ENCODE results near the gene NABP2. TPM values are rescaled to one million over a fixed set of nuclear protein-coding genes. Genes with fewer than 3 reads are reported as not detected.

The NABP2 gene
- total and polyA plus RNA-seq, 2 experiments from 2014 or later, result 25.5 to 27.8 TPM

DNA sequence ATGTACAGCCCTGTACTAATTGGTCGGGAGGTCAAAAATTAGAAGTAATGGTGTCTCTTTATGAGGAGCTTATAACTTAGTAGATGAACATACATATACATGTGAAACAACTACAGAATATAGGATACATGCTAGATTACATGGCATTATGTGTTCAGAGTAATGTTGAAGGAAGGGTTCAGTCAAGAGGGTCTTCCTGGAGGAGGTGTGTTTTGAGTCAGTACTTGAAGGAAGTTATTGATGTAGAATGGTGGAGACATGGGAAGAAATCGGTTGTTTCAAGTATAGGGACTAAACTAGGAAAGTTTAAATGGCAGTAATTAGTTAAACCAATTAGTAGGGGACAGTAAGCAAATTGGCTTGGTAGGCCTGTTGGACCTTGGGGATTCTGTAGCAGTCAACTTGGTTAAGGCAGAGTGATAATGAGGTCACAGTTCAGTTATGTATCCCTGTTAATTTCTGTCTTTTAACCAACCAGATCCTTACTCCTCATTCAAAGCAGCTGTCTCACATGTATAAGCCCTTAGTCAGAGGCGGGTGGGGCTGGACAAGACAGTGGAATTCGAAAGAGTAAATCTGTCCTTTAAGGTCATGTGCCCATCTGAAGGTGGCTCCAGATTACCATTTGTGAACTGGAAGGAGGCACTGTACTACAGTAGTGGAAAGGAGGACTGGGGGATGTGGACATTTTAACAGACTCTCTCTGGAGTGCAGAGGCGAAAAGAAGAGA, 37.5 kb downstream of the NABP2 start:
- H3F3A ChIP-seq (replicated peaks; ENCODE audit: low read depth), result peaks cover 21% of the 10 kb centered on the region
- H3K36me3 ChIP-seq (ENCODE audit: insufficient read depth), result 0 out of 2 replicates have a peak, but pooled peaks cover 3% of the 10 kb centered on the region
- no peaks in the 10 kb centered on the region for H3K9me2 ChIP-seq (ENCODE audit: insufficient read depth)
- peaks cover 15% of the 10 kb centered on the region for H3K4me1 Mint-ChIP-seq
- H3K4me3 Mint-ChIP-seq, result no peak overlapping the region
- H3K4me3 ChIP-seq, result no peak overlapping the region
- H3K4me2 ChIP-seq, result no peak overlapping the region
- peaks cover 16% of the 10 kb centered on the region for H3K4me1 ChIP-seq (ENCODE audit: insufficient read depth)
- no peak overlapping the region for H3K27ac Mint-ChIP-seq
- ATAC-seq (no peak), DNase-seq (ENCODE audit: low spot score) (no peak)
- H3K27me3 Mint-ChIP-seq (ENCODE audit: insufficient read depth, low read depth, poor library complexity), result peaks cover 30% of the 10 kb centered on the region
- peaks cover 10% of the 10 kb centered on the region; the same call in 1 of the 2 replicates for H3K79me2 ChIP-seq (replicated peaks; ENCODE audit: insufficient read depth)
- no peak overlapping the region for H2AFZ ChIP-seq
- TF ChIP-seq CREB1 (CRISPR knock-in tag; IDR thresholded peaks at IDR 0.05; ENCODE audit: low read depth) (no peak), STAT1 (IDR thresholded peaks at IDR 0.05; ENCODE audit: unreplicated experiment) (no peak), POLR2AphosphoS5 (IDR thresholded peaks at IDR 0.05; ENCODE audit: low read depth) (no peak), JUNB (IDR thresholded peaks at IDR 0.05; ENCODE audit: unreplicated experiment) (no peak), NANOG (IDR thresholded peaks at IDR 0.05; ENCODE audit: borderline replicate concordance) (no peak), ZNF114 (CRISPR knock-in tag; IDR thresholded peaks at IDR 0.05) (no peak), EZH2 (IDR thresholded peaks at IDR 0.05; ENCODE audit: low read depth, unreplicated experiment) (no peak), EZH2phosphoT487 (IDR thresholded peaks at IDR 0.05; ENCODE audit: unreplicated experiment) (no peak), ZNF331 (CRISPR knock-in tag; IDR thresholded peaks at IDR 0.05; ENCODE audit: low read depth) (no peak)
- TF ChIP-seq, protein P1, sequence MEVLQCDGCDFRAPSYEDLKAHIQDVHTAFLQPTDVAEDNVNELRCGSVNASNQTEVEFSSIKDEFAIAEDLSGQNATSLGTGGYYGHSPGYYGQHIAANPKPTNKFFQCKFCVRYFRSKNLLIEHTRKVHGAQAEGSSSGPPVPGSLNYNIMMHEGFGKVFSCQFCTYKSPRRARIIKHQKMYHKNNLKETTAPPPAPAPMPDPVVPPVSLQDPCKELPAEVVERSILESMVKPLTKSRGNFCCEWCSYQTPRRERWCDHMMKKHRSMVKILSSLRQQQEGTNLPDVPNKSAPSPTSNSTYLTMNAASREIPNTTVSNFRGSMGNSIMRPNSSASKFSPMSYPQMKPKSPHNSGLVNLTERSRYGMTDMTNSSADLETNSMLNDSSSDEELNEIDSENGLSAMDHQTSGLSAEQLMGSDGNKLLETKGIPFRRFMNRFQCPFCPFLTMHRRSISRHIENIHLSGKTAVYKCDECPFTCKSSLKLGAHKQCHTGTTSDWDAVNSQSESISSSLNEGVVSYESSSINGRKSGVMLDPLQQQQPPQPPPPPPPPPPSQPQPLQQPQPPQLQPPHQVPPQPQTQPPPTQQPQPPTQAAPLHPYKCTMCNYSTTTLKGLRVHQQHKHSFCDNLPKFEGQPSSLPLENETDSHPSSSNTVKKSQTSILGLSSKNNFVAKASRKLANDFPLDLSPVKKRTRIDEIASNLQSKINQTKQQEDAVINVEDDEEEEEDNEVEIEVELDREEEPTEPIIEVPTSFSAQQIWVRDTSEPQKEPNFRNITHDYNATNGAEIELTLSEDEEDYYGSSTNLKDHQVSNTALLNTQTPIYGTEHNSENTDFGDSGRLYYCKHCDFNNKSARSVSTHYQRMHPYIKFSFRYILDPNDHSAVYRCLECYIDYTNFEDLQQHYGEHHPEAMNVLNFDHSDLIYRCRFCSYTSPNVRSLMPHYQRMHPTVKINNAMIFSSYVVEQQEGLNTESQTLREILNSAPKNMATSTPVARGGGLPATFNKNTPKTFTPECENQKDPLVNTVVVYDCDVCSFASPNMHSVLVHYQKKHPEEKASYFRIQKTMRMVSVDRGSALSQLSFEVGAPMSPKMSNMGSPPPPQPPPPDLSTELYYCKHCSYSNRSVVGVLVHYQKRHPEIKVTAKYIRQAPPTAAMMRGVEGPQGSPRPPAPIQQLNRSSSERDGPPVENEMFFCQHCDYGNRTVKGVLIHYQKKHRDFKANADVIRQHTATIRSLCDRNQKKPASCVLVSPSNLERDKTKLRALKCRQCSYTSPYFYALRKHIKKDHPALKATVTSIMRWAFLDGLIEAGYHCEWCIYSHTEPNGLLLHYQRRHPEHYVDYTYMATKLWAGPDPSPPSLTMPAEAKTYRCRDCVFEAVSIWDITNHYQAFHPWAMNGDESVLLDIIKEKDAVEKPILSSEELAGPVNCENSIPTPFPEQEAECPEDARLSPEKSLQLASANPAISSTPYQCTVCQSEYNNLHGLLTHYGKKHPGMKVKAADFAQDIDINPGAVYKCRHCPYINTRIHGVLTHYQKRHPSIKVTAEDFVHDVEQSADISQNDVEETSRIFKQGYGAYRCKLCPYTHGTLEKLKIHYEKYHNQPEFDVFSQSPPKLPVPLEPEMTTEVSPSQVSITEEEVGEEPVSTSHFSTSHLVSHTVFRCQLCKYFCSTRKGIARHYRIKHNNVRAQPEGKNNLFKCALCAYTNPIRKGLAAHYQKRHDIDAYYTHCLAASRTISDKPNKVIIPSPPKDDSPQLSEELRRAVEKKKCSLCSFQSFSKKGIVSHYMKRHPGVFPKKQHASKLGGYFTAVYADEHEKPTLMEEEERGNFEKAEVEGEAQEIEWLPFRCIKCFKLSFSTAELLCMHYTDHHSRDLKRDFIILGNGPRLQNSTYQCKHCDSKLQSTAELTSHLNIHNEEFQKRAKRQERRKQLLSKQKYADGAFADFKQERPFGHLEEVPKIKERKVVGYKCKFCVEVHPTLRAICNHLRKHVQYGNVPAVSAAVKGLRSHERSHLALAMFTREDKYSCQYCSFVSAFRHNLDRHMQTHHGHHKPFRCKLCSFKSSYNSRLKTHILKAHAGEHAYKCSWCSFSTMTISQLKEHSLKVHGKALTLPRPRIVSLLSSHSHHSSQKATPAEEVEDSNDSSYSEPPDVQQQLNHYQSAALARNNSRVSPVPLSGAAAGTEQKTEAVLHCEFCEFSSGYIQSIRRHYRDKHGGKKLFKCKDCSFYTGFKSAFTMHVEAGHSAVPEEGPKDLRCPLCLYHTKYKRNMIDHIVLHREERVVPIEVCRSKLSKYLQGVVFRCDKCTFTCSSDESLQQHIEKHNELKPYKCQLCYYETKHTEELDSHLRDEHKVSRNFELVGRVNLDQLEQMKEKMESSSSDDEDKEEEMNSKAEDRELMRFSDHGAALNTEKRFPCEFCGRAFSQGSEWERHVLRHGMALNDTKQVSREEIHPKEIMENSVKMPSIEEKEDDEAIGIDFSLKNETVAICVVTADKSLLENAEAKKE (CRISPR knock-in tag; IDR thresholded peaks at IDR 0.05), result no peak
- TF ChIP-seq, protein P2, sequence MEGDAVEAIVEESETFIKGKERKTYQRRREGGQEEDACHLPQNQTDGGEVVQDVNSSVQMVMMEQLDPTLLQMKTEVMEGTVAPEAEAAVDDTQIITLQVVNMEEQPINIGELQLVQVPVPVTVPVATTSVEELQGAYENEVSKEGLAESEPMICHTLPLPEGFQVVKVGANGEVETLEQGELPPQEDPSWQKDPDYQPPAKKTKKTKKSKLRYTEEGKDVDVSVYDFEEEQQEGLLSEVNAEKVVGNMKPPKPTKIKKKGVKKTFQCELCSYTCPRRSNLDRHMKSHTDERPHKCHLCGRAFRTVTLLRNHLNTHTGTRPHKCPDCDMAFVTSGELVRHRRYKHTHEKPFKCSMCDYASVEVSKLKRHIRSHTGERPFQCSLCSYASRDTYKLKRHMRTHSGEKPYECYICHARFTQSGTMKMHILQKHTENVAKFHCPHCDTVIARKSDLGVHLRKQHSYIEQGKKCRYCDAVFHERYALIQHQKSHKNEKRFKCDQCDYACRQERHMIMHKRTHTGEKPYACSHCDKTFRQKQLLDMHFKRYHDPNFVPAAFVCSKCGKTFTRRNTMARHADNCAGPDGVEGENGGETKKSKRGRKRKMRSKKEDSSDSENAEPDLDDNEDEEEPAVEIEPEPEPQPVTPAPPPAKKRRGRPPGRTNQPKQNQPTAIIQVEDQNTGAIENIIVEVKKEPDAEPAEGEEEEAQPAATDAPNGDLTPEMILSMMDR (conservative IDR thresholded peaks at IDR 0.05; ENCODE audit: low read depth in 2 of 2), result no peak
- TF ChIP-seq, protein P3, sequence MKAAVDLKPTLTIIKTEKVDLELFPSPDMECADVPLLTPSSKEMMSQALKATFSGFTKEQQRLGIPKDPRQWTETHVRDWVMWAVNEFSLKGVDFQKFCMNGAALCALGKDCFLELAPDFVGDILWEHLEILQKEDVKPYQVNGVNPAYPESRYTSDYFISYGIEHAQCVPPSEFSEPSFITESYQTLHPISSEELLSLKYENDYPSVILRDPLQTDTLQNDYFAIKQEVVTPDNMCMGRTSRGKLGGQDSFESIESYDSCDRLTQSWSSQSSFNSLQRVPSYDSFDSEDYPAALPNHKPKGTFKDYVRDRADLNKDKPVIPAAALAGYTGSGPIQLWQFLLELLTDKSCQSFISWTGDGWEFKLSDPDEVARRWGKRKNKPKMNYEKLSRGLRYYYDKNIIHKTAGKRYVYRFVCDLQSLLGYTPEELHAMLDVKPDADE (IDR thresholded peaks at IDR 0.05), result no peak
- TF ChIP-seq, protein P4, sequence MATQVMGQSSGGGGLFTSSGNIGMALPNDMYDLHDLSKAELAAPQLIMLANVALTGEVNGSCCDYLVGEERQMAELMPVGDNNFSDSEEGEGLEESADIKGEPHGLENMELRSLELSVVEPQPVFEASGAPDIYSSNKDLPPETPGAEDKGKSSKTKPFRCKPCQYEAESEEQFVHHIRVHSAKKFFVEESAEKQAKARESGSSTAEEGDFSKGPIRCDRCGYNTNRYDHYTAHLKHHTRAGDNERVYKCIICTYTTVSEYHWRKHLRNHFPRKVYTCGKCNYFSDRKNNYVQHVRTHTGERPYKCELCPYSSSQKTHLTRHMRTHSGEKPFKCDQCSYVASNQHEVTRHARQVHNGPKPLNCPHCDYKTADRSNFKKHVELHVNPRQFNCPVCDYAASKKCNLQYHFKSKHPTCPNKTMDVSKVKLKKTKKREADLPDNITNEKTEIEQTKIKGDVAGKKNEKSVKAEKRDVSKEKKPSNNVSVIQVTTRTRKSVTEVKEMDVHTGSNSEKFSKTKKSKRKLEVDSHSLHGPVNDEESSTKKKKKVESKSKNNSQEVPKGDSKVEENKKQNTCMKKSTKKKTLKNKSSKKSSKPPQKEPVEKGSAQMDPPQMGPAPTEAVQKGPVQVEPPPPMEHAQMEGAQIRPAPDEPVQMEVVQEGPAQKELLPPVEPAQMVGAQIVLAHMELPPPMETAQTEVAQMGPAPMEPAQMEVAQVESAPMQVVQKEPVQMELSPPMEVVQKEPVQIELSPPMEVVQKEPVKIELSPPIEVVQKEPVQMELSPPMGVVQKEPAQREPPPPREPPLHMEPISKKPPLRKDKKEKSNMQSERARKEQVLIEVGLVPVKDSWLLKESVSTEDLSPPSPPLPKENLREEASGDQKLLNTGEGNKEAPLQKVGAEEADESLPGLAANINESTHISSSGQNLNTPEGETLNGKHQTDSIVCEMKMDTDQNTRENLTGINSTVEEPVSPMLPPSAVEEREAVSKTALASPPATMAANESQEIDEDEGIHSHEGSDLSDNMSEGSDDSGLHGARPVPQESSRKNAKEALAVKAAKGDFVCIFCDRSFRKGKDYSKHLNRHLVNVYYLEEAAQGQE (IDR thresholded peaks at IDR 0.05; ENCODE audit: unreplicated experiment), result no peak
- no peaks in the 10 kb centered on the region for H3K27me3 ChIP-seq (ENCODE audit: insufficient read depth)
- H4K20me1 ChIP-seq (replicated peaks; ENCODE audit: insufficient read depth), result peaks cover 3% of the 10 kb centered on the region
- no peaks in the 10 kb centered on the region; the same call in 1 of the 3 replicates for H3K9me3 Mint-ChIP-seq
- H3K36me3 Mint-ChIP-seq (ENCODE audit: low read depth), result 0 out of 3 replicates have a peak, but pooled peaks cover 2% of the 10 kb centered on the region
- no peak overlapping the region for H3K27ac ChIP-seq (ENCODE audit: low read depth)
